ENCODE results near the gene POLL. TPM values are rescaled to one million over a fixed set of nuclear protein-coding genes. Genes with fewer than 3 reads are reported as not detected.
A peak's percentile ranks its signal among the peaks of the same experiment; 100 is the strongest.

The POLL gene
- total RNA-seq, 1 donor from 2014 or later: 22.8 TPM

DNA sequence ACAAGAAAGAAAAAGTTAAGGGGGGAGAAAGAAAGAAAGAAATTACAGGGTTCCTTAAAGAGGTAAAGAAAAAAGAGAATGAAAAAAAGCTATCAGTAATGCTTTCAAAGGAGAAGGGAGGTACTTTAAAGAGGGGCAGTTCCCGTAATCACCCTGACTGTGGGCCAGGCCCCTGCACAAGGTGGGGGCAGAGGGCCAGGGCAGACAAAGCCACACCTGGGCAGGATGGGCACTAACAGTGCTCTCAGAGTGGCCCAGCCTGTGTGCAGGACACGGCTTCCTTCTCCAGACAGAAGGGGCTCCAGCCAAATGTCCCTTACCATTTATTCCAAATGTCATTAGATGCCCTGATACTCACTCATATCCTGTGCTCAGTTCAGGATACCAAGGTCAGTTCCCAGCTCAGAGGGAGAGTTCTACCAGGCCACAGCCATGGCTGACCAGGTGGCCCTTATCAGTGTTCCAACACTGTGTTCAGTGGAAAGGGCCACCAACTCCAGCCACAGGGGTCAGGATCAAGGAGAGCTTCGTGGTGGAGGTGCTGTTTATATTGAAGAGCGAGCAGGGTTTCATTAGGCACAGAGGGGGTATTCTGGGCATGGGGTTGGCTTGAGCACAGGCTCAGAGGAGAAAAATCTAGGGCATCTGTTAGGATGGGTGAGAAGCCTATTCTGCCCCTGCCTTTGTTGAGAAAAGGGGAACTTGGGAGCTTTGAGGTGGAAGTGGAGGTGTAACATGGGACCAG, 29.9 kb upstream of the POLL start:
- Histone ChIP-seq H3K36me3 (no peaks in the 10 kb centered on the region), H3K4me2 (no peak overlapping the region), H3K27me3 (no peaks in the 10 kb centered on the region), H3F3A (ENCODE audit: low read depth) (peaks cover 43% of the 10 kb centered on the region), H3K27ac (no peak overlapping the region), H4K20me1 (ENCODE audit: low read depth) (peaks cover 14% of the 10 kb centered on the region), H3K4me1 (peaks cover 61% of the 10 kb centered on the region), H3K9ac (no peak overlapping the region), H3K9me3 (ENCODE audit: low read depth) (no peaks in the 10 kb centered on the region), H3K4me3 (no peak overlapping the region), H2AFZ (replicated peaks) (no peak overlapping the region), H3K79me2 (ENCODE audit: low read depth) (no peaks in the 10 kb centered on the region)
- no peak overlapping the region for H3K4me3 Mint-ChIP-seq
- no peak for TF ChIP-seq EZH2phosphoT487 (IDR thresholded peaks at IDR 0.05)
- TF ChIP-seq, protein P1, sequence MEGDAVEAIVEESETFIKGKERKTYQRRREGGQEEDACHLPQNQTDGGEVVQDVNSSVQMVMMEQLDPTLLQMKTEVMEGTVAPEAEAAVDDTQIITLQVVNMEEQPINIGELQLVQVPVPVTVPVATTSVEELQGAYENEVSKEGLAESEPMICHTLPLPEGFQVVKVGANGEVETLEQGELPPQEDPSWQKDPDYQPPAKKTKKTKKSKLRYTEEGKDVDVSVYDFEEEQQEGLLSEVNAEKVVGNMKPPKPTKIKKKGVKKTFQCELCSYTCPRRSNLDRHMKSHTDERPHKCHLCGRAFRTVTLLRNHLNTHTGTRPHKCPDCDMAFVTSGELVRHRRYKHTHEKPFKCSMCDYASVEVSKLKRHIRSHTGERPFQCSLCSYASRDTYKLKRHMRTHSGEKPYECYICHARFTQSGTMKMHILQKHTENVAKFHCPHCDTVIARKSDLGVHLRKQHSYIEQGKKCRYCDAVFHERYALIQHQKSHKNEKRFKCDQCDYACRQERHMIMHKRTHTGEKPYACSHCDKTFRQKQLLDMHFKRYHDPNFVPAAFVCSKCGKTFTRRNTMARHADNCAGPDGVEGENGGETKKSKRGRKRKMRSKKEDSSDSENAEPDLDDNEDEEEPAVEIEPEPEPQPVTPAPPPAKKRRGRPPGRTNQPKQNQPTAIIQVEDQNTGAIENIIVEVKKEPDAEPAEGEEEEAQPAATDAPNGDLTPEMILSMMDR (IDR thresholded peaks at IDR 0.05): no peak
- TF ChIP-seq EZH2 (IDR thresholded peaks at IDR 0.05): no peak
- H3K27me3 Mint-ChIP-seq (ENCODE audit: insufficient read depth, low read depth): peaks cover 13% of the 10 kb centered on the region
- no peaks in the 10 kb centered on the region for H3K9me3 Mint-ChIP-seq
- peaks cover 13% of the 10 kb centered on the region for H3K36me3 Mint-ChIP-seq
- H3K4me1 Mint-ChIP-seq: peaks cover 52% of the 10 kb centered on the region
- no peak overlapping the region for H3K27ac Mint-ChIP-seq
- no peak for DNase-seq (ENCODE audit: low spot score)

GRCh38 chr10:101617102-101617823, 29.2 kb upstream of the POLL start:
- peaks cover 13% of the 10 kb centered on the region for H3K27me3 Mint-ChIP-seq (ENCODE audit: insufficient read depth, low read depth)
- no peaks in the 10 kb centered on the region for H3K79me2 ChIP-seq (ENCODE audit: low read depth)
- no peak overlapping the region for H3K9ac ChIP-seq
- H3F3A ChIP-seq (ENCODE audit: low read depth): peaks cover 43% of the 10 kb centered on the region
- H3K4me1 Mint-ChIP-seq: peaks cover 59% of the 10 kb centered on the region
- no peak overlapping the region for H2AFZ ChIP-seq (replicated peaks)
- H3K4me3 ChIP-seq: no peak overlapping the region
- peaks cover 18% of the 10 kb centered on the region for H4K20me1 ChIP-seq (ENCODE audit: low read depth)
- no peaks in the 10 kb centered on the region for H3K9me3 ChIP-seq (ENCODE audit: low read depth)
- no peaks in the 10 kb centered on the region for H3K27me3 ChIP-seq
- peaks cover 11% of the 10 kb centered on the region for H3K36me3 Mint-ChIP-seq
- no peak overlapping the region for H3K27ac ChIP-seq
- no peak for DNase-seq (ENCODE audit: low spot score)
- H3K4me1 ChIP-seq: peaks cover 68% of the 10 kb centered on the region
- H3K27ac Mint-ChIP-seq: no peak overlapping the region
- TF ChIP-seq EZH2 (IDR thresholded peaks at IDR 0.05): no peak
- TF ChIP-seq, protein P1 (IDR thresholded peaks at IDR 0.05): peak; percentile 43
- H3K9me3 Mint-ChIP-seq: no peaks in the 10 kb centered on the region
- no peak overlapping the region for H3K4me3 Mint-ChIP-seq
- no peak overlapping the region for H3K4me2 ChIP-seq
- H3K36me3 ChIP-seq: no peaks in the 10 kb centered on the region

GRCh38 chr10:101616415-101617101, 28.5 kb upstream of the POLL start:
- H3K4me1 ChIP-seq: peaks cover 69% of the 10 kb centered on the region
- H3K79me2 ChIP-seq (ENCODE audit: low read depth): no peaks in the 10 kb centered on the region
- peaks cover 18% of the 10 kb centered on the region for H4K20me1 ChIP-seq (ENCODE audit: low read depth)
- no peaks in the 10 kb centered on the region for H3K9me3 ChIP-seq (ENCODE audit: low read depth)
- H3K36me3 ChIP-seq: no peaks in the 10 kb centered on the region
- no peaks in the 10 kb centered on the region for H3K9me3 Mint-ChIP-seq
- no peak overlapping the region for H3K27ac ChIP-seq
- H3K4me1 Mint-ChIP-seq: peaks cover 64% of the 10 kb centered on the region
- no peaks in the 10 kb centered on the region for H3K27me3 ChIP-seq
- no peak overlapping the region for H3K9ac ChIP-seq
- peaks cover 43% of the 10 kb centered on the region for H3F3A ChIP-seq (ENCODE audit: low read depth)
- no peak overlapping the region for H3K4me3 ChIP-seq
- peaks cover 13% of the 10 kb centered on the region for H3K27me3 Mint-ChIP-seq (ENCODE audit: insufficient read depth, low read depth)
- H2AFZ ChIP-seq (replicated peaks): no peak overlapping the region
- no peak for DNase-seq (ENCODE audit: low spot score)
- H3K4me2 ChIP-seq: no peak overlapping the region
- no peak overlapping the region for H3K27ac Mint-ChIP-seq
- H3K4me3 Mint-ChIP-seq: no peak overlapping the region
- peaks cover 11% of the 10 kb centered on the region for H3K36me3 Mint-ChIP-seq
- no peak for TF ChIP-seq EZH2 (IDR thresholded peaks at IDR 0.05)
- TF ChIP-seq EZH2phosphoT487 (IDR thresholded peaks at IDR 0.05): no peak
- TF ChIP-seq, protein P1 (IDR thresholded peaks at IDR 0.05): no peak
